RCC 7860 (cell line): ENCODE results near the gene GFOD1.
"Not testable (repeated sequence)": the region's sequence is repeated elsewhere in the genome, so short reads cannot be mapped to it uniquely, and the experiment has no call there.

Source experiments
- DNase-seq: peaks from one replicate; pipeline ENCODE4 v3.0.0-alpha.2; 2015; ENCODE audit warnings: low spot score
- FAIRE-seq: peaks from 2 replicates; lab custom pipeline; 2012; peaks lifted over from hg19 to GRCh38; lab: Jason Lieb, UNC

Gene GFOD1

DNA sequence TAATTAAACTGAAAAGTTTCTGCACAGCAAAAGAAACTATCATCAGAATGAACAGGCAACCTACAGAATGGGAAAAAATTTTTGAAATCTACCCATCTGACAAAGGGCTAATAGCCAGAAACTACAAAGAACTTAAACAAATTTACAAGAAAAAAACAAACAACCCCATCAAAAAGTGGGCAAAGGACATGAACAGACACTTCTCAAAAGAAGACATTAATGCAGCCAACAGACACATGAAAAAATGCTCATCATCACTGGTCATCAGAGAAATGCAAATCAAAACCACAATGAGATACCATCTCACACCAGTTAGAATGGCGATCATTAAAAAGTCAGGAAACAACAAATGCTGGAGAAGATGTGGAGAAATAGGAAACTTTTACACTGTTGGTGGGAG, 98.6 kb downstream of the GFOD1 start:
- not testable (repeated sequence) for DNase-seq, FAIRE-seq

DNA sequence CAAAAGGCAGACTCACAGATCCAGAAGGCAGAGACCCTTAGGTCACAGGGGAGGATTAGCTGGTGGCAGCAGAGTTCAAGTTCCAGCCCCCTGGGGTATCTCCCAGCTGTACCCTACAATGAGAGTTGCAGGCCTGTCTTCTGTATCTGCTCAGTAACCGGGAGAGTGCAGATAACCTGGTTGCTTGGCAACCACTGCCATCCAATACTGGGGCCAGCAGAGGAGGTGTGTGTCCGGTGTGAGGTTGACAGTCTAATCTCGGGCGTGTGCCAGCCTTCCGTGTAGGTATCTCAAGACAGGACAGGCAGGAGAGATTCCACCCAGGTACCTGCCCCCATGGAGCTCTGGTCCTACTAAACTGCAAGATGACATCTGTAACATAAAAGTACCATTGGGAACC, 102.4 kb downstream of the GFOD1 start:
- no peak for FAIRE-seq
- no peak for DNase-seq

DNA sequence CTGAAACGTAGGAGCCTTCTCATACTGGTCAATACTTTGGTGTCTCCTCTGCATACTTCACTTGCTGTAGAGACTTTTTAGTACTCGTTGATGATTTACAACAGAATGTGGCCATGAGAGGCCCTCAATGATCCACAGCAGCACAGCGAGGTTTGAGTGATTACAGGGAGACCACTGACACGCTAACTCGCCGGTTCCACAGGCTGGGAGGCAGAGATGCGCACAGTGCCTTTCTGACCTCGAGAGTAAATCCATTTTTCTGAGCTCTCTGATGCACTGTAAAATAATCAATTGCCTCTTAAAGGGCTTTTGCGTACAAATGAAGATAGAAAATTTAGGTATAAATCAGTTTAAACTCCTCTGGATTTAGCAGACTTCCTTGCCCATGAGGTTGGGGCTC, 102.9 kb downstream of the GFOD1 start:
- FAIRE-seq (no peak), DNase-seq (no peak)

DNA sequence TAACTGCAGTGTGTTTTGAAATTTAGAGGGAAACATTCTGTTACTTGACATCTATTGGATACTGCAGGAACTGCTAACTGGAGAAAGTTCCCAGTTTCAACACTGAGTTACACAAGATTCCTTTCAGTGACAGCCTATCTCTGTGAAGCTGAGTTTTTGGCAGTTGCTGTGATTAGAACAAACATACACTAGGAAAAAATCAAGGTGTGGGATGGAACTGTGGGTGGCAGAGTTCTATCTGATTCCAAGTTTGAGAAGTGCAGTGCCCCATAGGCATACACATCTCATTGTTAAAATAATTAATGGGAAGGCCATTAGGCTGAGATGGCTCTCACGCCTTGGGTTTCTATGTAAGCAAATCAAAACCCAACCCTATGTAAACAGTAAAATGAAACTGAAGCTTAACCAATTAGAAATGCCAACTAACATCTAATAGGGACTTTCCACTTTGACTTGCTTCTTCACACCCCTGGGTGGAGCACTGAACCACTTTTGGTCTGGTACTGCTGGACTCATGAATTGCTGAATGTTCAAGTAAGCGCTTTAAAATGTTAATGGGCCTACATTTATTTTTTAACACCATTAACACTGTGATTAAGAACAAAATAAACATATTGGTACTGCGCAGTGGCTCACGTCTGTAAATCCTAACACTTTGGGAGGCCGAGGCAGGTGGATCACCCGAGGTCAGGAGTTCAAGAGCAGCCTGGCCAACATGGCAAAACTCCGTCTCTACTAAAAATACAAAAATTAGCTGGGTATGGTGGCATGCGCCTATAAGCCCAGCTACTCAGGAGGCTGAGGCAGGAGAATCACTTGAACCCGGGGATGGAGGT, 103.9 kb downstream of the GFOD1 start:
- DNase-seq (no peak), FAIRE-seq (no peak)

DNA sequence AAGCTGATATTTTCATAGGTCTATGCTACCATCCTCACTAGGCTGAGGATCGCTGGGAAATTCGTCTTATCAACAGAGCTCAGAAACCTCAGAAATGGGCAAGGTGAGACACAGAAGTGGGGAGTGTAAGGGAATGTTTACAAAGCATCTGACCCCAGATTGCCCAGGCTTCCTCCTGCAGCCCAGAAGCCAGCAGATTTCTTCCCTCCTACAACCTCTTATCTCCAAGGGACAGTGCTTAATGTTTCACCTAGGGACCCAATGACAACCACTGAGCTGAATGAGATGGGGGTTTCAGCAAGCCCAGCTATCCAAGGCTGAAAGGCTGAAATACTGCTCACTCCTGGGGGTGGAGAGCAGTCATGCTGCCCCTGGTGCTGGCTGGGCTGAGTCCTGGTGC, 106.6 kb downstream of the GFOD1 start:
- FAIRE-seq: no peak
- no peak for DNase-seq

DNA sequence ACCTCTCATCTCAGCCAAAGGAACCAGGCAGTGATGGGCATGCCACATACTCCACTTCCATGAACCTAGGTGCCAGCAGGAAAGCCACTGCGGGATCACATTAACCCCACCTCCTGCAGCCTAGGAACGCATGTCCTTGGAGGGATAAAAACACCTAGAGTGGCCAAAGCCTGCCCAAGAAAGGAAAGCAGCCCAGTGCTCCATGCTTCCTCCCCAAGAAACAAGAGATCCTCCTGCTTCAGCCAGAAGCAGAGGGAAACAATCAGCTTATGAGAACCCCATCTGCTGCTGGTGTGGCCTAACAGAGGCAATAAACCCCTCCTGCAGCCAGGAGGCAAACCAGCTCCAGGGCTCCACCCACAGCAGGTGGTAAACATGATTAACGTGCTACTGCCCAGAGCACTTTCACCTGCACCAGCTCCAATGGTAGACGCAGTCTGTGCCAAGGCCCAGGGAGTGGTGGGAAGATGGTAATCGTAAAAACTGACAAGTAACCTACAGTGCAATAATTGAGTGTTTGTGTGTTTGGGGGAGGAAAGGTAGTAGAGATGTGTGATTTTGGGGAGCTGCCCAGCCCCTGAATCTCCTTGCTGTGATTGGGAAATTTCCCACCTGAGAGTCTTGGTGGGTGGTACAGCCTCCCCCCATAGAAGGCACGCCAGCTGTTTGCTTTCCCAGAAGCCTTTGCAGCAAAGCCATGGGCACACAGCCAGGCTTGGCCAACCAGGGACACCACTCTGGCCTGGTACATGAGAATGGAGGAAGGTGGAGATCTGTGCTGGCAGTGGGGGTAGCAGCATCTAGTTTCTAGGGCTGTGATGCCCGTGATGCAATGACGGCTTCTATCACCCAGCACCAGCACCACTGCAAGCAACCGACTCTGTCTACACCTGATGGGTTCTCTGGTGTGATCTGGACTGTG, 108.5 kb downstream of the GFOD1 start:
- no peak for DNase-seq
- FAIRE-seq: no peak

DNA sequence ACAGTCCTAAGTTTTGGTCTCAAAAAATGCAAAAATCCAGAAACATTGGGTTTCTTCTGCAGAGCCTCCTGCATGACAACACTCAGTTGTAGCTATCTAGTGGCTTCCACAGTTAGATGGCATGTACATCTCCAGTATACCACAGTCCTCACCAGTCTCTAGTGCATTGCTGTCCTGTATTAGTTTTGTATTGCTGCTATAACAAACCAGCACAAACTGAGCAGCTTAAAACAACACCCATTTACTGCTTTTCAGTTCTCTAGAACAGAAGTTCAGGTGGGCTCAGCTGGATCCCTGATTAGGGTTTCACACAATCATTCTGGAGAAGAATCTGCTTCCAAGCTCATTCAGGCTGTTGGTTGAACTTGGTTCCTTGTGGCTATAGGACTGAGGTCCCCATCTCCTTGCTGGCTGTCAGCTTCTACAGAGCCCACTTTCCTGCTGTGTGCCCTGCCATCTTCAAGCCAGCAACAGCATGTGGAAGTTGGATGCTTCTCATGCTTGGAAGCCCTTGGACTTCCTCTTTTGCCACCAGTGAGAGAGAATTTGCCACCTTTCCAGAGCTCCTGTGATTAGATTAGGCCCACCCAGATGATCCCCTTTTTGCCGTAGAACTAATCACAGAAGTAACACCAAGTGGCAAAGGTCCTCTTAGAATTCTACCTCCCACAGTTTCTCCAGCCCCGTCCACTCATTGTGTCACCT, 110.2 kb downstream of the GFOD1 start:
- FAIRE-seq: no peak
- no peak for DNase-seq

DNA sequence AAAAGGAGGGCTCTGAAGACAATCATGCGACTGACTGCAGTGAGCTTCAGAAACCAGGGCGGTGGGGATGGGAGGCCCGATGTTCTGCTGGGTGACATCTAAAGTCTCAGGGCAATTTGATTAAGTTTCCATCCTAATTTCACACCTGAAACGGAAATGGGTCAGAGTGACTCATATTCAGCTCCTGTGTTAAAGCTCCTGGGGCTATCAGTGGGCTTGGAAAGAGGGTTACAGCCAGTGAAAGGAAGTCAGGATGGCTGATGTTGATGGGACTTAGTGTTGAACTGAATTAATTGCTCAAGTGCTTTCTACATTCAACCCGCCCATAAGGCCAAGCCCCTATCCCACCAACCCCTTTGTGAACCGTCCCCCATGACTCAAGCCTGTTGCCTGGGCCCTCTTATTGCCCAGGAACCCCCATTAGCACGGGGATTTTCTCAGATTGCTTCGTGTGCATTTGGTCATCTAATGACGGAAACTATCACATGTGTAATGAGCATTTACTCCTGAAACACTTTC, 112.0 kb downstream of the GFOD1 start:
- FAIRE-seq (no peak), DNase-seq (no peak)

DNA sequence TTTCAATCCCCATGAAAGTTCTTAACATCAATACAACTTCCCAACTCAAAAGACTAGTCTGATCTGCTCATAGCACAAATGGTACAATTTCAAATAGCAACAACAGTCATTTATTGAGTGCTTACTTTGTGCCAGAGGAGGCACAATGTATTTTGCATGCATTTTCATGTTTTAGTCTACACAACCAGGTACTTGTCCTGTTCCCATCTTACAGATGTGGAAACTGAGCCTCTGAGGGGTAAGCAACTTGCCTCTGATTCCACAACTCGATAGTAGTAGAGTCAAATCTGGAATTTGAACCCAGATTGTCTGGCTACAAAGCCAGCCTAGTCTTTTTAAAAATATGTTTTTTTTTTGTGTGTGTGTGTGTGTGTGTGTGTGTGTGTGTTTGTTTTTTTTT, 113.5 kb downstream of the GFOD1 start:
- FAIRE-seq: no peak
- no peak for DNase-seq

DNA sequence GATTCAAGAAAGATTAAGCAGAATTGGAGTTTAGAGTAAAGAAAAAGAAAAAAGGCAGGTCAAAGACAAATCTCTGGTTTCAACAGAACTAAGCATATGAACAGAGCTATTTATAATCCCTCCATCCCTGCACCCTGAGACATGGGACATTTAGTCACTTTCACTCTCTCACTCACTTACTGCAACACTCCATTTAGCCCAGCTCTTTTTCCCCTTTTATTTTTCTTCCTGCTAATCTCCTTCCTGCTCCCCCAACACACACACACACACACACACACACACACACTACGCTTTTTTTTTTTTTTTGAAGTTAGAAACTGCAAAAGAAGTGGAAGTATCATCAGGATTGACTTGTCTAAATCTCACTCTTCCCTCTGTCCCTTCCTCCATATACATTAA, 113.9 kb downstream of the GFOD1 start:
- FAIRE-seq: no peak

DNA sequence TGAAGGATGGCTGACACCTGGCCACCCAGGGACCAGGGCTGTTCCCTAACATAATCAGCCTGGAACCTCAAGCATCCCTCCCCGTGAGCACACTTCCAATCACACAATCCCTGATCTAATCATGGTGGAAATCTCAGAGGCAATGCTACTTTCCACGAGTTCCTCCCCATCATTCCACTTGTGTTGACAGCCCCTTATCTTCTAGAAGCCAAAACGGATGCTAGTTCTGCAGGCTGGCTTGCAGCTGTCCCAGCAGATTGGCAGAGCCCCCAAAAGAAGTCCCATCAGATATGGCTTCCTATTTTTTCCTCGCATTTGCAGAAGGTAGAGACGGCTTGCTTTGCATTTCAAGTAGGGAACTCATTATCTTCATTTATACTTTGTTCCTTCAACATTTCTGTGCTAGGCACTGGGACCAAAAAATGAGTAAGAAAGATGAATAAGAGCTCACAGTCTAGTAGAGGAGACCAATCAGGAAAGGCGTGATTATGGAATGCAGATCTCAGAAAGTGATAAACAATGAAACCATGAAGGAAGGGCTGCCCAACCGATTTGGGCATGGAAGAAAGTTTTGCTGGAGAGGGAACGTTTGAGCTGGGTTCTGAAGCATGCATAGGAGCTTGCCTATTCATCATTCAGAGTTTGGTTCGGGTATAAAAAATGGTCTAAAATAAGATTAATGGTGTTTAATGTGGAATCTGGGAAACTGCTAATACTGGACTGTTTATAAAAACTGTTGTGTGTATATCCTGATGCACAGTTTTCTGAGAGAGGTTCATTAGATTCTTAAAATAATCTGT, 114.5 kb downstream of the GFOD1 start:
- no peak for FAIRE-seq
- no peak for DNase-seq

More for the DNA sequence above, 113.9 kb downstream of the GFOD1 start:
- DNase-seq: no peak

DNA sequence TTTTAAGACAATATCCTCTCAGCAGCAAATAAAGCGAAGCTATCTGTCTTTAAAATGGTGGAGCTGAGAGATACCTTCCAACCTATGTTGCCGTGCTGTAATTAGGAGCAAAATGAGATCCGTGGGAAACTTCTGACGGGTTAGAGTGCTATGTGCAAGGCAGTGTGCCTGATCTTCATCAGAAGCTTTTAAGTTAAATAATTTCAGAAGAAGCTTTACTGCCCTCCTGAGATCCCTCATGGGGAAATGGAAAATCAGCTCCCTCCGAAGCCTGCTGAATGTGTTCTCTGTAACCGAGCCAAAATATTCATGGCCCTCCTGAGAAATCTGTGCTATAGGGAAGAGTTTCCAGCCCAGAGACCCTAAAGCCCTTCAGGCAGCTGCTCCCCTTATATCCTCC, 115.3 kb downstream of the GFOD1 start:
- FAIRE-seq (no peak), DNase-seq (no peak)

DNA sequence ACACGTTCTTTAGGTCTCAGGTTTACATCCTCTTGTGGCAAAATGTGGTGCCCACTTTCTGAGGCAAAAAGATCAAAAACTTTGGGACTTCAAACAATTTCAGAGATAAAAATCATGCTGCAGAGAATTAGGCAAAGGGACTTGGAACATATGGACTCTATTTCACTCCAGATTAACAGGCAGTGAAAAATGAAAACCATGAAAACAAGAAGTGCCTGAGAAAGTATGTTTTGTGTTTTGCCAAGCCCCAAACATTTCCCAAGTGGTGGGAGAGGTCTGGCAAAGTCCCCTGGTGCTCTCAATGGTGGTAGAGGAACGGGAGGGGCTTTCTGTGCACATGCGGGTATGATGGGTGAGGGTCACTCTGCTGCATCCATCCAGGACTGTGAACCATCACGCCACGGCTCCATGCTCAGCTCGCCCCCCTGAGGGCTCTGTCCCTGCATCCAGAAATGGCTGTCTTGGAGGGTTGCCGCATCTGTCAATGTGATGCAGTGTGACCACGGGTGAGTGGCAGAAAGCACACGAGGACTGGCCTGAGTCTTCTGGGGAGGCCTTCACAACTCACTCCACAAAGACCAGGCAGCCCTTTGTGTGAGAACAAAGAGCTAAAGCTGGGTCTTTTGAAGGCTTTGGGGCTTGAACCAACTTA, 115.9 kb downstream of the GFOD1 start:
- DNase-seq: no peak
- no peak for FAIRE-seq

DNA sequence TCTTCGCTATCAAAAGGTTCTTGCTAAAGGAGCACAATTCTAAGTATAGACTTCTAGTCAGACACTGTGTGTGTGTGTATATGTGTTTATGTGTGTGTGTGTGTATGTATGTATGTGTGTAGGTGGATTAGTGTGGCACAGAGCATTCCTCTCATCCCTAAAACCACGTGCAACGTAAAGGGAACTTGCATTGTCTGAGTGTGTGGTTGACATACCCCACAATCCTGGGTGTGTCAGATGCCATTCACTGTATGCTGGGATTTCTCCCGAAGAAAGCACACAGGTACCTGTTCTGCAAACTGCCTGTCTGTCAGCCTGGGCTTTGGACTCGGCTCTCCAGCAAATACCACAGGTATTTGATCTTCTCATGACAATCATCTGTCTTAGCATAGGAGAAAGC, 116.8 kb downstream of the GFOD1 start:
- FAIRE-seq (no peak), DNase-seq (no peak)

DNA sequence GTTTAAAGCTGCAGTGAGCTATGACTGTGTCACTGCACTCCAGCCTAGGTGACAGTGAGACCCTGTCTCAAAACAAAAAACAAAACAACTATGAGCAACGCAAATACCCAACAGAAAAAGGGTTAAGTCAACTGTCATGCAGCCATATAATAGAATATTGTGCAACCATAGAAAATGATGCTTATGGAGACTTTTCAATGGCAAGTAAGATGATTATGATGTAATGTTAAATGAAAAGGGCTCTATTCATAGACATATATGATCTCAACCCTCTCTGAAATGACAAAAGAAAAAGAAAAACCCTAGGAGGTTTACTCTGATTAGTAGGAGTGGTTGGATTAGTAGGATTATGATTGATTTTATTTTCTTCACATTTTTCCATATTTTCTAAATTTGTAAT, 117.8 kb downstream of the GFOD1 start:
- FAIRE-seq (no peak), DNase-seq (no peak)

DNA sequence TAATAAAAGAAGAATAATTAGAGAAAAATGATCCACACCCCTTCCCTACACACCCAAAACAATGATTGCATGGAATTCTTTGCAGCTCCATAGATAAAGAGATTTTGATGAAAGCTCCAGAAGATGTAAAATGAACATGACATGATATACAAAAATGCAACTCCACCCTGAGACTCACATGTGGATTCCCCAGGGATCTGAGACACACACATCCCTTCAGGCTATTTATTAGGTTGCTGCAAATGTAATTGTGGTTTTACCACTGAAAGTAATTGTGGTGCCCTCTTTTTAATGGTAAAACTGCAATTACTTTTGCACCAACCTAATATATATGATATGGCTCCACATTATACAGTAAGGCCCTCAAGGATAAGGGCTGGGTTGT, 118.7 kb downstream of the GFOD1 start:
- no peak for FAIRE-seq
- no peak for DNase-seq

DNA sequence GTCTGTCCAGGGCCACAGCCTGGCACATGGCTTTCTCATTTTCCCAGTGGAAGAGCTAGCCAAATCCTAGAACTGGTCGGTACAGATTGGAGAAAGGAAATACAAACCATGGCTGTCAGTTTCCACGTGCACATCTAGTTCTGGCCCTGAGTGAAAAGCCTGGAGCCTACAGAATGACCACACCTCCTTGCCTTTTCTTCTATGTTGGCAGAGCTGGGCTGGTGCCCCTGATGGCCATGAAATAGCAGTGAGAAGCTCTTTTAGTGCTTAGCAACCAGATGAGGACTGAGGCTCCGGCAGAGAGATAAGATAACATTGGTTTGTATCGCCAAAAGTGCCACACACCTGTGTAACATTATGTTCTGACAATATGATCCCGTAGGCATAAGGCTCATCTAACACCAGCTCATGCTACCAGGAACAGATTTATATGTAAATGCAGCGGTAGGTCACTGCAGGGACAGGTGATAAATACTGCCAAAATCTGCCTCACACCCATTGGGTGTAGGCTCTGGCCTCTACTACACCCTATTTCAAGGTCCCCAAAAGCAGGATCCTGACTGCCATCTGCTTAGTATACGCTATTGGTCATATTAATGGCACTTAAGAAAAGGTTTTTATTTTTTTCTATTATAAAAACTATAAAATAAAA, 119.2 kb downstream of the GFOD1 start:
- DNase-seq (no peak), FAIRE-seq (no peak)

DNA sequence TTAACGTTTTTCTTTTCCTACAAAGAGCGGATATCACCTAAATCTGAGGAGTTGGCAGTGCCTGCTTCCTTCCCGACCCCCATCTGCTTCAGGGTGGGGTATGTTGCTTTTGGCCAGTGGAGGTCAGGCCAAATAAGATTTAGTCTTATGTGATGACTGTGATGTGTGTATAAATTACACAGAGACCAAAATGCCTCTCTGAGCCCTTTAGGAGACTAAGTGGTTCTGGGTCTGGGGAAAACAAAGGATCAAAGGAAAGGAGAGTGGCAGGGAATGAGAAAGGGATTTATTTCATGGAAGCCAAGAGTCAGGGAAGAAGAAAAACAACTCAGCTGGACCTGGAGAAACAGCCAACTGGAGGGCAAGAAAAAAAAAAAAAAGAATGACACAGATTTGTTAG, 120.0 kb downstream of the GFOD1 start:
- FAIRE-seq: no peak

DNA sequence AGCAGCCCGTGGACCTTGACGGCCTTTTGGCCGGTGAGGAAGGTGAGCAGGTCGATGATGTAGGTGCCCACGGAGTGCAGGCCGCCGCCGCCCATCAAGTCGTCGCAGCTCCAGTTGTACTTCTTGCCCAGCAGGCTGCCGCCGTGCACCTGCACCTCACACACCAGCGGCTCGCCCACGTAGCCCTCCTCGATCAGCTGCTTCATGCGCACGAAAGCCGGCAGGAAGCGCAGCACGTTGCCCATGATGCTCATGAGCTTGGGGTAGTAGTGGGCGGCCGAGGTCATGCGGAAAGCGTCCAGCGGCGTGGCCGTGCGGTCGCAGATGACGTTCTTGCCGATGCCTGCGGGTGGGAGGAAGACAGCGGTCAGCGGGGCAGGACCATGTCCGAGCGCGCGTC, 122.1 kb downstream of the GFOD1 start:
- FAIRE-seq (no peak), DNase-seq (no peak)

More for the DNA sequence above, 120.0 kb downstream of the GFOD1 start:
- no peak for DNase-seq
